SK-N-SH (cell line): ENCODE measurements around the gene STARD7. TPM values are rescaled to one million over a fixed set of nuclear protein-coding genes. Genes with fewer than 3 reads are reported as not detected.

ENCODE experiments used
- CTCF ChIA-PET: fragments of 300-600, 350-600 bp; formaldehyde crosslinking; extraction: SDS; loops from one replicate; lab custom pipeline; 2021; lab: Yijun Ruan, JAX
- POLR2A ChIA-PET: fragments of 350-600 bp; sonication (Branson Sonifier 250); formaldehyde crosslinking; extraction: SDS; loops from one replicate; lab custom pipeline; 2020; ENCODE audit warnings: antibody characterized with exemption, inconsistent platforms; lab: Yijun Ruan, JAX
- DNase-seq: peaks from one replicate; pipeline ENCODE4 v3.0.0; 2012
- H2AFZ ChIP-seq: fragments of 200-600 bp; sonication (generic); 2 replicates; pipeline ENCODE4 v1.8.1; 2016; ENCODE audit warnings: antibody characterized with exemption, mild to moderate bottlenecking, low read depth
- H3F3A ChIP-seq: fragments of 200-600 bp; sonication (generic); replicated peaks from 2 replicates; pipeline ENCODE3; 2016; ENCODE audit warnings: antibody characterized with exemption, mild to moderate bottlenecking; ENCODE audit not compliant: insufficient read depth
- H3K27ac ChIP-seq, 2 experiments: fragments of 200-500 bp in 1 of 2; fragments of 200-600 bp in 1 of 2; sonication (Bioruptor generic) in 1 of 2; sonication (generic), shearing (Covaris generic) in 1 of 2; 2 replicates each; pipeline versions ENCODE4 v1.5.1 to v1.6.1; 2014 to 2016; ENCODE audit warnings: low read depth in 2 of 2, inconsistent platforms in 1 of 2, low read length in 1 of 2, mild to moderate bottlenecking in 1 of 2, mixed read lengths in 1 of 2
- H3K27me3 ChIP-seq: fragments of 200-600 bp; sonication (generic), shearing (Covaris generic); 2 replicates; pipeline ENCODE4 v1.6.1; 2016; ENCODE audit warnings: mixed run types; ENCODE audit not compliant: insufficient read depth
- H3K36me3 ChIP-seq, 2 experiments: fragments of 200-500 bp in 1 of 2; fragments of 200-600 bp in 1 of 2; sonication (Bioruptor generic) in 1 of 2; sonication (generic) in 1 of 2; replicated peaks in 1 of 2; 2 replicates each; pipeline versions ENCODE3 to v1.5.1; 2014 to 2016; ENCODE audit warnings: low read length in 1 of 2, mild to moderate bottlenecking in 1 of 2; ENCODE audit not compliant: insufficient read depth in 2 of 2, control insufficient read depth in 1 of 2
- H3K4me1 ChIP-seq, 2 experiments: fragments of 200-500 bp in 1 of 2; fragments of 200-600 bp in 1 of 2; sonication (Bioruptor generic) in 1 of 2; sonication (generic), shearing (Covaris generic) in 1 of 2; 2 replicates each; pipeline versions ENCODE4 v1.5.1 to v1.6.1; 2014 to 2016; ENCODE audit warnings: low read depth in 1 of 2, low read length in 1 of 2, mixed run types in 1 of 2; ENCODE audit not compliant: insufficient read depth in 2 of 2, control insufficient read depth in 1 of 2
- H3K4me2 ChIP-seq: fragments of 200-600 bp; sonication (generic), shearing (Covaris generic); 2 replicates; pipeline ENCODE4 v1.6.1; 2017; ENCODE audit warnings: mixed run types
- H3K4me3 ChIP-seq, 2 experiments: fragments of 200-500 bp in 1 of 2; fragments of 200-600 bp in 1 of 2; sonication (Bioruptor generic) in 1 of 2; sonication (generic), shearing (Covaris generic) in 1 of 2; 2 replicates each; pipeline versions ENCODE4 v1.5.1 to v1.8.1; 2014 to 2016; ENCODE audit warnings: low read depth in 2 of 2, inconsistent platforms in 1 of 2, low read length in 1 of 2, mild to moderate bottlenecking in 1 of 2, mixed read lengths in 1 of 2, moderate library complexity in 1 of 2
- H3K79me2 ChIP-seq: fragments of 200-600 bp; sonication (generic); 2 replicates; pipeline ENCODE4 v1.8.1; 2017; ENCODE audit warnings: mild to moderate bottlenecking; ENCODE audit not compliant: insufficient read depth
- H3K9ac ChIP-seq: fragments of 200-600 bp; sonication (generic); 2 replicates; pipeline ENCODE4 v1.6.1; 2017; ENCODE audit warnings: mixed run types
- H3K9me2 ChIP-seq: fragments of 200-600 bp; sonication (generic); 2 replicates; pipeline ENCODE4 v1.6.1; 2017; ENCODE audit warnings: mixed run types
- H3K9me3 ChIP-seq: fragments of 200-600 bp; sonication (generic); 2 replicates; pipeline ENCODE4 v1.6.1; 2017; ENCODE audit warnings: mixed run types, mild to moderate bottlenecking, moderate library complexity
- H4K20me1 ChIP-seq: fragments of 200-600 bp; sonication (generic); 2 replicates; pipeline ENCODE4 v1.6.1; 2017; ENCODE audit warnings: mild to moderate bottlenecking, mixed run types; ENCODE audit not compliant: insufficient read depth
- CHD2 ChIP-seq: fragments of 150-350 bp; IDR thresholded peaks from 2 replicates; pipeline ENCODE4 v1.6.1; 2018; ENCODE audit warnings: low read length; ENCODE audit not compliant: partially characterized antibody
- EP300 ChIP-seq, 2 experiments: IDR thresholded peaks; 2 replicates each; pipeline versions ENCODE4 v1.4.0 to v1.6.1; 2012; ENCODE audit warnings: borderline replicate concordance in 1 of 2, low read depth in 1 of 2, low read length in 1 of 2
- FOXJ3 ChIP-seq: sonication (generic); formaldehyde crosslinking; IDR thresholded peaks from 2 replicates; pipeline ENCODE4 v1.5.1; 2020; ENCODE audit warnings: mild to moderate bottlenecking, missing genetic modification reagents
- FOXM1 ChIP-seq: IDR thresholded peaks from 2 replicates; pipeline ENCODE4 v1.4.0; 2012; ENCODE audit warnings: low read depth, mild to moderate bottlenecking
- GABPA ChIP-seq: IDR thresholded peaks from 2 replicates; pipeline ENCODE4 v1.4.0; 2012; ENCODE audit warnings: low read depth, mild to moderate bottlenecking
- GATA2 ChIP-seq: sonication (generic); formaldehyde crosslinking; IDR thresholded peaks from 2 replicates; pipeline ENCODE4 v1.5.0; 2020; ENCODE audit warnings: mild to moderate bottlenecking, missing genetic modification reagents
- MEF2A ChIP-seq: IDR thresholded peaks from 2 replicates; pipeline ENCODE4 v1.4.0; 2012; ENCODE audit warnings: low read depth, borderline replicate concordance
- MXI1 ChIP-seq: IDR thresholded peaks from 2 replicates; pipeline ENCODE4 v1.6.1; 2012; ENCODE audit warnings: mild to moderate bottlenecking, low read depth, low read length, improper control_type of control experiment
- NFIC ChIP-seq: IDR thresholded peaks from 2 replicates; pipeline ENCODE4 v1.4.0; 2012; ENCODE audit warnings: borderline replicate concordance
- POLR2AphosphoS5 ChIP-seq: IDR thresholded peaks from 2 replicates; pipeline ENCODE4 v1.6.1; 2012; ENCODE audit warnings: low read depth, low read length
- RCOR1 ChIP-seq: fragments of 150-350 bp; IDR thresholded peaks from 2 replicates; pipeline ENCODE4 v1.6.1; 2017; ENCODE audit warnings: antibody characterized with exemption, low read length
- RFX5 ChIP-seq: IDR thresholded peaks from 2 replicates; pipeline ENCODE4 v1.6.1; 2012; ENCODE audit warnings: mild to moderate bottlenecking, improper control_type of control experiment, low read length
- RXRA ChIP-seq: IDR thresholded peaks from 2 replicates; pipeline ENCODE4 v1.4.0; 2012; ENCODE audit warnings: low read depth, mild to moderate bottlenecking, borderline replicate concordance
- TEAD4 ChIP-seq: IDR thresholded peaks from 2 replicates; pipeline ENCODE4 v1.4.0; 2012; ENCODE audit warnings: mild to moderate bottlenecking, borderline replicate concordance; ENCODE audit not compliant: insufficient read depth
- YY1 ChIP-seq: IDR thresholded peaks from 2 replicates; pipeline ENCODE4 v1.4.0; 2012; ENCODE audit warnings: low read depth, mild to moderate bottlenecking
- WGBS: methylation state at CpG from one replicate; pipeline ENCODE4 v1.1.6; 2017; ENCODE audit warnings: low lambda C conversion rate; 5-methylcytosine and 5-hydroxymethylcytosine counted together
- polyA plus RNA-seq, 3 experiments: library from polyadenylated mRNA; depleted of rRNA; stranded (reverse); fragments of >200 nt; gene quantifications; 2 replicates each; pipeline ENCODE4 v1.2.3, GENCODE V29; 2012
- TF ChIP-seq, protein P1 (sequence below): fragments of 200-600 bp; sonication (generic); IDR thresholded peaks from 2 replicates; pipeline ENCODE4 v1.6.1; 2017; ENCODE audit warnings: antibody characterized with exemption, mild to moderate bottlenecking, moderate library complexity
- TF ChIP-seq, protein P2 (sequence below): IDR thresholded peaks from 2 replicates; pipeline ENCODE4 v1.4.0; 2012; ENCODE audit warnings: low read depth, borderline replicate concordance
- TF ChIP-seq, protein P3 (sequence below): IDR thresholded peaks from 2 replicates; pipeline ENCODE4 v1.6.1; 2012; ENCODE audit warnings: mild to moderate bottlenecking, low read depth, low read length, moderate library complexity

The STARD7 gene
- polyA plus RNA-seq, 1 of the 3 experiments (the other 2 are of a cell fraction) = 36.1 TPM

DNA sequence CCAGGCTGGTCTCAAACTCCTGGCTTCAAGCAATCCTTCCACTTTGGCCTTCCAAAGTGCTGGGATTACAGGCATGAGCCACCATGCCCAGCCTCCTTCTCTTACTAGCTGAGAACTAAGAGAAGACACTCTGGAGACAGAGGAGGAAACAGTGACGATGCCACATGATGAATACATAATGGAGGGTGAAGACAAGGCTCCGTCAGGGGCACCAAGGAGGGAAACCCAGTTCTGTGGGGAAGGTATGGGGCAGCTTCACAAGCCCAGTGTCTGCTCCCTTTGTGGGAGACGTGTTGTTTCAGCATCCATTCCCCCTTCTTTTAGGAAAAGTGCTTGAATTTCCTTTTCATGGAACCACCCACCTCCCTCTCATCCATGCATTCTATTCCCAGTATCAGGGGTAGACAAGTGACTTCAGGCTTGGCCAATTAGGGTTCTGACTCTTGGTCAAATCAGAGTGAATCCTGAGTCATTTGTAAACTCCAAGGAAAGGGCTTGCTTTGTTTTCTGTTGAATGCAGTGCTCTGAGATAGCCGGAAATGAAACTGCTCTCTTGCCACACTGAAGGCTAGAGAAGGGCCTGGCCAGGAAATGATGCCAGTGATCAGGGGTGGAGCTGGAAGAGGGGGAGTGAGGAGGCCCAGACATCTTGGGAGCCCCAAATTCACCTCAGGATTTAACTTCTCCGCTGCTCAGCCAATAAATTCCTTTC lies 33.4 kb upstream of the STARD7 start:
- H3K79me2 ChIP-seq = no peaks in the 10 kb centered on the region
- no peaks in the 10 kb centered on the region; a peak in 1 of 4 replicates for H3K4me1 ChIP-seq
- no peak overlapping the region for H3K4me3 ChIP-seq
- CTCF ChIA-PET = no interaction called here
- POLR2A ChIA-PET = no interaction called here
- WGBS = 90% methylated on average over 5 of the region's 5 CpGs
- no peaks in the 10 kb centered on the region for H4K20me1 ChIP-seq
- H3K9ac ChIP-seq = no peak overlapping the region
- no peaks in the 10 kb centered on the region for H3K27me3 ChIP-seq
- H3K9me2 ChIP-seq = no peaks in the 10 kb centered on the region
- DNase-seq = no peak
- no peaks in the 10 kb centered on the region for H3K9me3 ChIP-seq
- TF ChIP-seq, protein P1, sequence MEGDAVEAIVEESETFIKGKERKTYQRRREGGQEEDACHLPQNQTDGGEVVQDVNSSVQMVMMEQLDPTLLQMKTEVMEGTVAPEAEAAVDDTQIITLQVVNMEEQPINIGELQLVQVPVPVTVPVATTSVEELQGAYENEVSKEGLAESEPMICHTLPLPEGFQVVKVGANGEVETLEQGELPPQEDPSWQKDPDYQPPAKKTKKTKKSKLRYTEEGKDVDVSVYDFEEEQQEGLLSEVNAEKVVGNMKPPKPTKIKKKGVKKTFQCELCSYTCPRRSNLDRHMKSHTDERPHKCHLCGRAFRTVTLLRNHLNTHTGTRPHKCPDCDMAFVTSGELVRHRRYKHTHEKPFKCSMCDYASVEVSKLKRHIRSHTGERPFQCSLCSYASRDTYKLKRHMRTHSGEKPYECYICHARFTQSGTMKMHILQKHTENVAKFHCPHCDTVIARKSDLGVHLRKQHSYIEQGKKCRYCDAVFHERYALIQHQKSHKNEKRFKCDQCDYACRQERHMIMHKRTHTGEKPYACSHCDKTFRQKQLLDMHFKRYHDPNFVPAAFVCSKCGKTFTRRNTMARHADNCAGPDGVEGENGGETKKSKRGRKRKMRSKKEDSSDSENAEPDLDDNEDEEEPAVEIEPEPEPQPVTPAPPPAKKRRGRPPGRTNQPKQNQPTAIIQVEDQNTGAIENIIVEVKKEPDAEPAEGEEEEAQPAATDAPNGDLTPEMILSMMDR = no peak
- TF ChIP-seq CHD2 (no peak), TEAD4 (no peak), MEF2A (no peak), GABPA (no peak)
- TF ChIP-seq, protein P2, sequence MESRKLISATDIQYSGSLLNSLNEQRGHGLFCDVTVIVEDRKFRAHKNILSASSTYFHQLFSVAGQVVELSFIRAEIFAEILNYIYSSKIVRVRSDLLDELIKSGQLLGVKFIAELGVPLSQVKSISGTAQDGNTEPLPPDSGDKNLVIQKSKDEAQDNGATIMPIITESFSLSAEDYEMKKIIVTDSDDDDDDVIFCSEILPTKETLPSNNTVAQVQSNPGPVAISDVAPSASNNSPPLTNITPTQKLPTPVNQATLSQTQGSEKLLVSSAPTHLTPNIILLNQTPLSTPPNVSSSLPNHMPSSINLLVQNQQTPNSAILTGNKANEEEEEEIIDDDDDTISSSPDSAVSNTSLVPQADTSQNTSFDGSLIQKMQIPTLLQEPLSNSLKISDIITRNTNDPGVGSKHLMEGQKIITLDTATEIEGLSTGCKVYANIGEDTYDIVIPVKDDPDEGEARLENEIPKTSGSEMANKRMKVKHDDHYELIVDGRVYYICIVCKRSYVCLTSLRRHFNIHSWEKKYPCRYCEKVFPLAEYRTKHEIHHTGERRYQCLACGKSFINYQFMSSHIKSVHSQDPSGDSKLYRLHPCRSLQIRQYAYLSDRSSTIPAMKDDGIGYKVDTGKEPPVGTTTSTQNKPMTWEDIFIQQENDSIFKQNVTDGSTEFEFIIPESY = no peak
- TF ChIP-seq, protein P3, sequence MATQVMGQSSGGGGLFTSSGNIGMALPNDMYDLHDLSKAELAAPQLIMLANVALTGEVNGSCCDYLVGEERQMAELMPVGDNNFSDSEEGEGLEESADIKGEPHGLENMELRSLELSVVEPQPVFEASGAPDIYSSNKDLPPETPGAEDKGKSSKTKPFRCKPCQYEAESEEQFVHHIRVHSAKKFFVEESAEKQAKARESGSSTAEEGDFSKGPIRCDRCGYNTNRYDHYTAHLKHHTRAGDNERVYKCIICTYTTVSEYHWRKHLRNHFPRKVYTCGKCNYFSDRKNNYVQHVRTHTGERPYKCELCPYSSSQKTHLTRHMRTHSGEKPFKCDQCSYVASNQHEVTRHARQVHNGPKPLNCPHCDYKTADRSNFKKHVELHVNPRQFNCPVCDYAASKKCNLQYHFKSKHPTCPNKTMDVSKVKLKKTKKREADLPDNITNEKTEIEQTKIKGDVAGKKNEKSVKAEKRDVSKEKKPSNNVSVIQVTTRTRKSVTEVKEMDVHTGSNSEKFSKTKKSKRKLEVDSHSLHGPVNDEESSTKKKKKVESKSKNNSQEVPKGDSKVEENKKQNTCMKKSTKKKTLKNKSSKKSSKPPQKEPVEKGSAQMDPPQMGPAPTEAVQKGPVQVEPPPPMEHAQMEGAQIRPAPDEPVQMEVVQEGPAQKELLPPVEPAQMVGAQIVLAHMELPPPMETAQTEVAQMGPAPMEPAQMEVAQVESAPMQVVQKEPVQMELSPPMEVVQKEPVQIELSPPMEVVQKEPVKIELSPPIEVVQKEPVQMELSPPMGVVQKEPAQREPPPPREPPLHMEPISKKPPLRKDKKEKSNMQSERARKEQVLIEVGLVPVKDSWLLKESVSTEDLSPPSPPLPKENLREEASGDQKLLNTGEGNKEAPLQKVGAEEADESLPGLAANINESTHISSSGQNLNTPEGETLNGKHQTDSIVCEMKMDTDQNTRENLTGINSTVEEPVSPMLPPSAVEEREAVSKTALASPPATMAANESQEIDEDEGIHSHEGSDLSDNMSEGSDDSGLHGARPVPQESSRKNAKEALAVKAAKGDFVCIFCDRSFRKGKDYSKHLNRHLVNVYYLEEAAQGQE = no peak
- peak overlapping the region in 1 of 2 experiments; percentile 43; a peak in 2 of 4 replicates for H3K27ac ChIP-seq
- no peaks in the 10 kb centered on the region for H3F3A ChIP-seq
- H3K4me2 ChIP-seq = no peak overlapping the region
- no peaks in the 10 kb centered on the region for H3K36me3 ChIP-seq
- no peak overlapping the region for H2AFZ ChIP-seq

DNA sequence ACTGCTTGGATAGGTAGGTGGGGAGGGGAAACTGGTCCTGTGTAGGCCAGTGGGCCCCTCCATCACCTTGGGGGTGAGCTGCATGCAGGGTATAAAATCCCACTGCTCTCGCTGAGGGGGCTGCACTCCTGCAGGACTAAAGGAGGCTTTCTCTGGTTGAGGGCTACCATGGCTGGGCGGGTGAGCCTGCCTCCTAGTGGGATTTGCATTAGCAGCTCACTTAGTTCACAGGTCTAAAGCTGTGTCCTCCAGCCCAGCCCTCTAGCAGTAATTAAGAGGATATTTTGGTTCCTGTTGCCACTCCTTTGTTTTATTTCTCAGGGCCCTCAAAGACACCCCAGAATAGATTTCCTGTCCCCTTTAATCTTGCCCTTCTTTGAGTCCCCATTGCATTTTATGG lies 32.6 kb upstream of the STARD7 start:
- no peak overlapping the region for H3K9ac ChIP-seq
- H3K27ac ChIP-seq = no peak overlapping the region
- no peaks in the 10 kb centered on the region for H3K27me3 ChIP-seq
- ChIA-PET CTCF (interaction anchor here (0.7 kb wide), 1 partner anchor 19 kb away, joined by 3 read pairs; no protein-coding TSS in a partner anchor), POLR2A (no interaction called here)
- no peaks in the 10 kb centered on the region for H3K9me3 ChIP-seq
- H3K9me2 ChIP-seq = no peaks in the 10 kb centered on the region
- WGBS = 93% methylated on average over 2 of the region's 2 CpGs
- no peak for DNase-seq
- no peaks in the 10 kb centered on the region for H3F3A ChIP-seq
- H3K4me3 ChIP-seq = no peak overlapping the region
- H4K20me1 ChIP-seq = no peaks in the 10 kb centered on the region
- H3K36me3 ChIP-seq = no peaks in the 10 kb centered on the region
- H3K4me1 ChIP-seq = no peaks in the 10 kb centered on the region; a peak in 1 of 4 replicates
- H3K4me2 ChIP-seq = no peak overlapping the region
- no peak overlapping the region for H2AFZ ChIP-seq
- H3K79me2 ChIP-seq = no peaks in the 10 kb centered on the region
- TF ChIP-seq RCOR1 = no peak
- no peak for TF ChIP-seq MXI1
- TF ChIP-seq, protein P2 = no peak
- TF ChIP-seq POLR2AphosphoS5 = no peak
- TF ChIP-seq NFIC = no peak
- TF ChIP-seq FOXM1 = no peak
- TF ChIP-seq MEF2A = no peak
- TF ChIP-seq RXRA = no peak
- TF ChIP-seq EP300 (IDR thresholded peaks at IDR 0.05; ENCODE audit: borderline replicate concordance in 1 of 2, low read depth in 1 of 2, low read length in 1 of 2) = no peak
- TF ChIP-seq YY1 = no peak
- no peak for TF ChIP-seq FOXJ3 (CRISPR knock-in tag)
- no peak for TF ChIP-seq GATA2 (CRISPR knock-in tag)
- TF ChIP-seq RFX5 = no peak
